ENCODE data around the gene CHCHD3. TPM values are rescaled to one million over a fixed set of nuclear protein-coding genes. Genes with fewer than 3 reads are reported as not detected.

CHCHD3 gene
- total and polyA plus RNA-seq, 4 donors, result 48.8 to 71.0 (median 58.7) TPM

GRCh38 chr7:133061792-133062191, 20.1 kb downstream of the CHCHD3 start:
- Histone ChIP-seq H3K9me3 (ENCODE audit: control insufficient read depth, insufficient read depth, low read length) (no peaks in the 10 kb centered on the region), H3K4me3 (ENCODE audit: low read depth, low read length) (no peak overlapping the region), H3K36me3 (ENCODE audit: control insufficient read depth, insufficient read depth, low read length) (no peaks in the 10 kb centered on the region), H3K27me3 (ENCODE audit: control insufficient read depth, insufficient read depth, low read length) (no peaks in the 10 kb centered on the region), H3K4me1 (ENCODE audit: control insufficient read depth, insufficient read depth, low read length) (no peaks in the 10 kb centered on the region), H3K27ac (ENCODE audit: low read depth, low read length) (no peak overlapping the region)
- 75% methylated on average over 2 of the region's 2 CpGs for WGBS (ENCODE audit: insufficient coverage)
- no peak for DNase-seq (ENCODE audit: low read depth in 4 of 6, low spot score in 6 of 6)

- H3K4me3 ChIP-seq (ENCODE audit: low read depth, low read length), result no peak overlapping the region
- H3K9me3 ChIP-seq (ENCODE audit: control insufficient read depth, insufficient read depth, low read length), result no peaks in the 10 kb centered on the region
- no peaks in the 10 kb centered on the region for H3K4me1 ChIP-seq (ENCODE audit: control insufficient read depth, insufficient read depth, low read length)
- no CpG with 5 or more reads among the region's 2 CpGs for WGBS (ENCODE audit: insufficient coverage)
- peak in 1 of 6 donors; percentile 47 for DNase-seq (ENCODE audit: low read depth in 4 of 6, low spot score in 6 of 6)
- no peak overlapping the region for H3K27ac ChIP-seq (ENCODE audit: low read depth, low read length)
- H3K36me3 ChIP-seq (ENCODE audit: control insufficient read depth, insufficient read depth, low read length), result no peaks in the 10 kb centered on the region
- H3K27me3 ChIP-seq (ENCODE audit: control insufficient read depth, insufficient read depth, low read length), result no peaks in the 10 kb centered on the region
Measured at GRCh38 chr7:133061357-133061756, 20.5 kb downstream of the CHCHD3 start.

- Histone ChIP-seq H3K27ac (ENCODE audit: low read depth, low read length) (no peak overlapping the region), H3K9me3 (ENCODE audit: control insufficient read depth, insufficient read depth, low read length) (no peaks in the 10 kb centered on the region), H3K27me3 (ENCODE audit: control insufficient read depth, insufficient read depth, low read length) (no peaks in the 10 kb centered on the region), H3K4me3 (ENCODE audit: low read depth, low read length) (no peak overlapping the region), H3K36me3 (ENCODE audit: control insufficient read depth, insufficient read depth, low read length) (no peaks in the 10 kb centered on the region), H3K4me1 (ENCODE audit: control insufficient read depth, insufficient read depth, low read length) (no peaks in the 10 kb centered on the region)
- no peak for DNase-seq (ENCODE audit: low read depth in 4 of 6, low spot score in 6 of 6)
- 99% methylated on average over 5 of the region's 6 CpGs for WGBS (ENCODE audit: insufficient coverage)
Measured at GRCh38 chr7:133060004-133060403, 21.9 kb downstream of the CHCHD3 start.

- WGBS (ENCODE audit: insufficient coverage), result 100% methylated on average over 2 of the region's 6 CpGs
- no peak for DNase-seq (ENCODE audit: low read depth in 4 of 6, low spot score in 6 of 6)
- Histone ChIP-seq H3K27me3 (ENCODE audit: control insufficient read depth, insufficient read depth, low read length) (no peaks in the 10 kb centered on the region), H3K4me3 (ENCODE audit: low read depth, low read length) (no peak overlapping the region), H3K4me1 (ENCODE audit: control insufficient read depth, insufficient read depth, low read length) (no peaks in the 10 kb centered on the region), H3K9me3 (ENCODE audit: control insufficient read depth, insufficient read depth, low read length) (no peaks in the 10 kb centered on the region), H3K36me3 (ENCODE audit: control insufficient read depth, insufficient read depth, low read length) (no peaks in the 10 kb centered on the region), H3K27ac (ENCODE audit: low read depth, low read length) (no peak overlapping the region)
Measured at GRCh38 chr7:133059263-133059662, 22.6 kb downstream of the CHCHD3 start.

- no peaks in the 10 kb centered on the region for H3K36me3 ChIP-seq (ENCODE audit: control insufficient read depth, insufficient read depth, low read length)
- DNase-seq (ENCODE audit: low read depth in 4 of 6, low spot score in 6 of 6), result no peak
- H3K4me3 ChIP-seq (ENCODE audit: low read depth, low read length), result no peak overlapping the region
- H3K9me3 ChIP-seq (ENCODE audit: control insufficient read depth, insufficient read depth, low read length), result no peaks in the 10 kb centered on the region
- H3K4me1 ChIP-seq (ENCODE audit: control insufficient read depth, insufficient read depth, low read length), result no peaks in the 10 kb centered on the region
- H3K27ac ChIP-seq (ENCODE audit: low read depth, low read length), result no peak overlapping the region
- no peaks in the 10 kb centered on the region for H3K27me3 ChIP-seq (ENCODE audit: control insufficient read depth, insufficient read depth, low read length)
- WGBS (ENCODE audit: insufficient coverage), result 92% methylated on average over 1 of the region's 4 CpGs
Measured at GRCh38 chr7:133056370-133057238, 25.3 kb downstream of the CHCHD3 start.

GRCh38 chr7:133054162-133054840, 27.6 kb downstream of the CHCHD3 start:
- no CpG with 5 or more reads among the region's 2 CpGs for WGBS (ENCODE audit: insufficient coverage)
- DNase-seq (ENCODE audit: low read depth in 4 of 6, low spot score in 6 of 6), result no peak

GRCh38 chr7:133053321-133053891, 28.5 kb downstream of the CHCHD3 start:
- WGBS (ENCODE audit: insufficient coverage), result 100% methylated on average over 2 of the region's 4 CpGs
- no peaks in the 10 kb centered on the region for H3K36me3 ChIP-seq (ENCODE audit: control insufficient read depth, insufficient read depth, low read length)
- H3K9me3 ChIP-seq (ENCODE audit: control insufficient read depth, insufficient read depth, low read length), result no peaks in the 10 kb centered on the region
- no peak for DNase-seq (ENCODE audit: low read depth in 4 of 6, low spot score in 6 of 6)
- no peak overlapping the region for H3K4me3 ChIP-seq (ENCODE audit: low read depth, low read length)
- H3K27ac ChIP-seq (ENCODE audit: low read depth, low read length), result no peak overlapping the region
- H3K4me1 ChIP-seq (ENCODE audit: control insufficient read depth, insufficient read depth, low read length), result no peaks in the 10 kb centered on the region
- H3K27me3 ChIP-seq (ENCODE audit: control insufficient read depth, insufficient read depth, low read length), result no peaks in the 10 kb centered on the region

More at GRCh38 chr7:133054162-133054840, 27.6 kb downstream of the CHCHD3 start:
- no peaks in the 10 kb centered on the region for H3K36me3 ChIP-seq (ENCODE audit: control insufficient read depth, insufficient read depth, low read length)
- no peak overlapping the region for H3K27ac ChIP-seq (ENCODE audit: low read depth, low read length)
- no peaks in the 10 kb centered on the region for H3K27me3 ChIP-seq (ENCODE audit: control insufficient read depth, insufficient read depth, low read length)
- no peaks in the 10 kb centered on the region for H3K4me1 ChIP-seq (ENCODE audit: control insufficient read depth, insufficient read depth, low read length)
- H3K4me3 ChIP-seq (ENCODE audit: low read depth, low read length), result no peak overlapping the region
- no peaks in the 10 kb centered on the region for H3K9me3 ChIP-seq (ENCODE audit: control insufficient read depth, insufficient read depth, low read length)

- H3K27ac ChIP-seq (ENCODE audit: low read depth, low read length), result no peak overlapping the region
- no peaks in the 10 kb centered on the region for H3K27me3 ChIP-seq (ENCODE audit: control insufficient read depth, insufficient read depth, low read length)
- no peaks in the 10 kb centered on the region for H3K4me1 ChIP-seq (ENCODE audit: control insufficient read depth, insufficient read depth, low read length)
- no peak for DNase-seq (ENCODE audit: low read depth in 4 of 6, low spot score in 6 of 6)
- no peaks in the 10 kb centered on the region for H3K9me3 ChIP-seq (ENCODE audit: control insufficient read depth, insufficient read depth, low read length)
- no peak overlapping the region for H3K4me3 ChIP-seq (ENCODE audit: low read depth, low read length)
- 100% methylated on average over 1 of the region's 2 CpGs for WGBS (ENCODE audit: insufficient coverage)
- H3K36me3 ChIP-seq (ENCODE audit: control insufficient read depth, insufficient read depth, low read length), result no peaks in the 10 kb centered on the region
Measured at GRCh38 chr7:133052826-133053225, 29.1 kb downstream of the CHCHD3 start.

- H3K4me1 ChIP-seq (ENCODE audit: control insufficient read depth, insufficient read depth, low read length), result no peaks in the 10 kb centered on the region
- no peak overlapping the region for H3K4me3 ChIP-seq (ENCODE audit: low read depth, low read length)
- no peaks in the 10 kb centered on the region for H3K27me3 ChIP-seq (ENCODE audit: control insufficient read depth, insufficient read depth, low read length)
- H3K36me3 ChIP-seq (ENCODE audit: control insufficient read depth, insufficient read depth, low read length), result no peaks in the 10 kb centered on the region
- no CpG with 5 or more reads among the region's 1 CpG for WGBS (ENCODE audit: insufficient coverage)
- H3K9me3 ChIP-seq (ENCODE audit: control insufficient read depth, insufficient read depth, low read length), result no peaks in the 10 kb centered on the region
- H3K27ac ChIP-seq (ENCODE audit: low read depth, low read length), result no peak overlapping the region
- DNase-seq (ENCODE audit: low read depth in 4 of 6, low spot score in 6 of 6), result no peak
Measured at GRCh38 chr7:133052401-133052756, 29.5 kb downstream of the CHCHD3 start.

Measured in spinal cord (tissue), 10 donors.